T-helper 2 cell treated with Interferon-gamma antibody and Interleukin-4, amounts not matched to agents 5 μg/mL and 100 μg/mL, for 36 hours (primary cell): Measurements from ENCODE around the gene GPR137.
"Not testable (repeated sequence)": the region's sequence is repeated elsewhere in the genome, so short reads cannot be mapped to it uniquely, and the experiment has no call there.

ENCODE experiments used
- DNase-seq: peaks from one replicate; pipeline ENCODE4 v3.0.0; 2021; ENCODE audit warnings: low spot score
- H3K27ac Mint-ChIP-seq: one replicate; pipeline ENCODE4 v1.8.0; 2021; ENCODE audit warnings: mild to moderate bottlenecking, mixed read lengths
- H3K27me3 Mint-ChIP-seq: one replicate; pipeline ENCODE4 v1.8.0; 2021; ENCODE audit warnings: low read depth, mixed read lengths
- H3K36me3 Mint-ChIP-seq: one replicate; pipeline ENCODE4 v1.8.0; 2021; ENCODE audit warnings: low read depth, mixed read lengths
- H3K4me1 Mint-ChIP-seq: one replicate; pipeline ENCODE4 v1.8.0; 2021; ENCODE audit warnings: low read depth, mixed read lengths
- H3K4me3 Mint-ChIP-seq: one replicate; pipeline ENCODE4 v1.8.0; 2022; ENCODE audit warnings: mild to moderate bottlenecking, moderate library complexity, mixed read lengths
- H3K9me3 Mint-ChIP-seq: one replicate; pipeline ENCODE4 v1.8.0; 2021; ENCODE audit warnings: mixed read lengths

The GPR137 gene

GRCh38 chr11:64245797-64246620, 39.6 kb upstream of the GPR137 start:
- DNase-seq = peak; percentile 75
- Mint-ChIP-seq H3K9me3 (no peaks in the 10 kb centered on the region), H3K4me3 (peak overlapping the region; percentile 91), H3K27me3 (no peaks in the 10 kb centered on the region), H3K27ac (peak overlapping the region; percentile 78), H3K4me1 (peaks cover 24% of the 10 kb centered on the region), H3K36me3 (peaks cover 15% of the 10 kb centered on the region)

DNA sequence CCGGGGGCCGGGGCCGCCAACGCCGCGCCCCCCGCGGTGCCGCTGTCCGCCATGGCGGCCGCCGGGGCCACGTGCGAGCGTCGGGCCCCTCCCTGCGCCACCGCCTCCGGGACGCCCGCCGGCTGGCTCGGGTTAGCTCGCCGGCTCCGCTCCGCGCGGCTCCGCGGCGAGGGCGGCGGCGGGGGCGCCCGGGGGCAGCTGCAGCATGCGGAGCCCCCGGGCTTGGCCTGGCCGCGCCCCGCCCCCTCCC, 39.1 kb upstream of the GPR137 start:
- peaks cover 24% of the 10 kb centered on the region for H3K4me1 Mint-ChIP-seq
- peak overlapping the region; percentile 80 for H3K27ac Mint-ChIP-seq

GRCh38 chr11:64246871-64247728, 38.5 kb upstream of the GPR137 start, which contains the start of gene PPP1R14B:
TSS of gene PPP1R14B (minus strand) at chr11:64246943. CDS start at chr11:64246673, 270 bp downstream.
- Mint-ChIP-seq H3K4me3 (peak within 1 kb of the TSS; percentile 91), H3K9me3 (no peaks in the 10 kb centered on the region), H3K27me3 (no peaks in the 10 kb centered on the region), H3K4me1 (peaks cover 27% of the 10 kb centered on the region), H3K27ac (peak within 1 kb of the TSS; percentile 80), H3K36me3 (peaks cover 14% of the 10 kb centered on the region)
- peak; percentile 86 for DNase-seq

More for the DNA sequence above, 39.1 kb upstream of the GPR137 start:
- not testable (repeated sequence) for H3K27me3 Mint-ChIP-seq, DNase-seq, H3K9me3 Mint-ChIP-seq
- Mint-ChIP-seq H3K36me3 (peaks cover 14% of the 10 kb centered on the region), H3K4me3 (peak overlapping the region; percentile 86)

DNA sequence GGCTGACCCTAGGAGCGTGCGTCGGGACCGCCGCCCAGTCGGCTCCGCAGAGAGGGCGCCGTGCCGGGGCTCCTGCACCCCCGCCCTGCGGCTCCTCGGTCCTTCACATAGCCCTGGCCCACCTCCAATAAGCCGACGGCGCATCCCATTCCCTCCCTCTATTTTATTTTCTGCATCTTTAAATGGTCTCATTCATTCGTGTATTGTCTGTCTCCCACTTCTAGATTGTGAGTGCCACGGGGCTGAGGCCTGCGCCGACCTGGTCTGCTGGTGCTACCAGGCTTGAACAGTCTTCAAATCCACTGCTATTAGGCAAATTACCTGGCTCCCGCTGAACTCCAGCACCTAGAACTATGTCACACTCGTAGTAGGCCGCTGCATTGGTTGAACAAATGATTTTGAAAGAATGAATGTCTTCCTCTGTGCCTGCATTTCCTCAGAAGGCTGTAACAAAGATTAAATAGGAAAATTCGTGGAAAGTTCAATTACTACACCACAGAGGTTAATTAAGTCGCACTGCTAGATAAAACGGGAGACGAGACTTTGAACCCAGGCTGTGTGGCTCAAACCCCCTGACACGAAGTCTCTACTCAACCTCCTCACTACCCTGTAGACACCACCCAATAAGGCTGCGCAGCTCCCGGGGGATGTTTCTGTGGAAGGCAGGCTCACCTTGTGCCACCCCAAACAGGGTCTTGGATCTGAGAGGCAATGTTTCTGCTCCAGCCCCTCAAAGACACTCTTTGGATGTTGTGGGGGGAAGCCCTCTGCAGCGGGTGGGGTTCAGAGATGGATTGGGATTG, 37.7 kb upstream of the GPR137 start:
- H3K27me3 Mint-ChIP-seq = no peaks in the 10 kb centered on the region
- DNase-seq = no peak
- peaks cover 27% of the 10 kb centered on the region for H3K4me1 Mint-ChIP-seq
- peak overlapping the region; percentile 67 for H3K4me3 Mint-ChIP-seq
- H3K36me3 Mint-ChIP-seq = peaks cover 12% of the 10 kb centered on the region
- H3K9me3 Mint-ChIP-seq = no peaks in the 10 kb centered on the region
- peak overlapping the region; percentile 38 for H3K27ac Mint-ChIP-seq

GRCh38 chr11:64248578-64248977, 37.1 kb upstream of the GPR137 start:
- Mint-ChIP-seq H3K4me1 (peaks cover 27% of the 10 kb centered on the region), H3K4me3 (no peak overlapping the region), H3K9me3 (no peaks in the 10 kb centered on the region), H3K27me3 (no peaks in the 10 kb centered on the region), H3K36me3 (peaks cover 6% of the 10 kb centered on the region), H3K27ac (no peak overlapping the region)
- no peak for DNase-seq

GRCh38 chr11:64249038-64249437, 36.6 kb upstream of the GPR137 start:
- H3K9me3 Mint-ChIP-seq = no peaks in the 10 kb centered on the region
- no peak for DNase-seq
- H3K36me3 Mint-ChIP-seq = peaks cover 2% of the 10 kb centered on the region
- no peaks in the 10 kb centered on the region for H3K27me3 Mint-ChIP-seq
- no peak overlapping the region for H3K4me3 Mint-ChIP-seq
- no peak overlapping the region for H3K27ac Mint-ChIP-seq
- H3K4me1 Mint-ChIP-seq = peaks cover 25% of the 10 kb centered on the region

DNA sequence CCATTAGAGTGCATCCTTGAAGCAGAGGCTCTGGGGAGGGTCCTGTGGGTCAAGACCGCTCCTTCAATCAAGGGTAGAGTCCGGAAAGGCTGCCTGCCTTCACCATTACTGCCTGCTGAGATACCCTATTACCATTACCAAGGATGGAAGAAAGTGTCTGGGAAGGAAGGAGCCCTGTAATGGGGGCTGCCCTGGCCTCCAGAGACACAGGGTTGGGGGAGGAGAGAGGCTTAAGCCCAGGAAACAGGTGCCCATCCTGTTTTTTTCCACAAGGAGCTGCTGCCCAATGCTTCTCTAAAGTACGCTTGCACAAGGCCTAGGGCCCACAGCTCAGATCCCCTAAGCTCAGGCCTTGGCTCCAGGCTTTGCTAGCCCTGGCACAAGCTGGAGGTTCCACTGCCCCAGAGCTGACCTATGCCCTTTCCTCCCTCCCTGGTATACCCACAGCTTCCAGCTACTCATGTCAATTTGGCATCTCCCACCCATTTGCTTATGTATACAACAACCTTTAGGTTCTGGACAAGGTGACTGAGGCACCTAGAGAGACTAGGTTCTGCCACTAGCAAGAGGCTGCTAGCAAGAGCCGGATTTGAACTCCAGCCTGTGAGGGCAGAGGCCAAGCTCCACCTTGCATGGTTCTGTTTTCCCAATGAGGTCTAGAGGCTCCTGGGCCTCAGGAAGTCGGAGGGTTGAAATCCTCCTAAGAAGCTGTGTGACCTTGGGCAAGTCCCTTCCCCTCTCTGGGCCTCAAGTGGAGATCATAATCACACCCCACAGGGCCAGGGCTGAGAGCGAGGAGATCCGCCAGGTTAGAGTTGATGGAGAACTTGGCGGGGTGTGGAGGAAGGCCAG, 35.9 kb upstream of the GPR137 start:
- Mint-ChIP-seq H3K4me1 (peaks cover 25% of the 10 kb centered on the region), H3K27ac (peak overlapping the region; percentile 7), H3K4me3 (peak overlapping the region; percentile 50), H3K9me3 (no peaks in the 10 kb centered on the region), H3K27me3 (no peaks in the 10 kb centered on the region), H3K36me3 (no peaks in the 10 kb centered on the region)
- DNase-seq = no peak

- no peaks in the 10 kb centered on the region for H3K36me3 Mint-ChIP-seq
- H3K4me3 Mint-ChIP-seq = peak overlapping the region; percentile 83
- no peak overlapping the region for H3K27ac Mint-ChIP-seq
- H3K4me1 Mint-ChIP-seq = peaks cover 25% of the 10 kb centered on the region
- H3K9me3 Mint-ChIP-seq = no peaks in the 10 kb centered on the region
- no peaks in the 10 kb centered on the region for H3K27me3 Mint-ChIP-seq
- no peak for DNase-seq
Observed at GRCh38 chr11:64250415-64251015, 35.1 kb upstream of the GPR137 start.

- Mint-ChIP-seq H3K9me3 (no peaks in the 10 kb centered on the region), H3K4me1 (peaks cover 25% of the 10 kb centered on the region), H3K4me3 (peak within 1 kb of the TSS; percentile 90), H3K27me3 (no peaks in the 10 kb centered on the region), H3K27ac (peak within 1 kb of the TSS; percentile 77), H3K36me3 (no peaks in the 10 kb centered on the region)
- DNase-seq = peak; percentile 59
Observed at GRCh38 chr11:64251016-64251752, 34.5 kb upstream of the GPR137 start, which contains the start of gene PLCB3. TSS of gene PLCB3 (plus strand) at chr11:64251530. CDS start at chr11:64251650, 120 bp downstream.

DNA sequence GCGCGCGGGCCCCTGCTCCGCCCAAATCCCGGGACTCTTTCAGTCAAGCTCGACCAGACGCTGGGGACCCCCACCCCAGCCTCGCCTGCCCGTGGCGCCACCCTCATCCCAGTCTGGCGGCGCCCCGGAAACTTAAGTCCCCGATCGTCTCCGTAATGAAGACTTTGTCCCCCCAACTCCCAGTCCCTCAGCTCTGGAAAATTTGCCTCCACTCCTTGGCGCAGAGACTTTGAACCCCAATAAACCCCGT, 34.0 kb upstream of the GPR137 start:
- H3K36me3 Mint-ChIP-seq = no peaks in the 10 kb centered on the region
- peak overlapping the region; percentile 77 for H3K27ac Mint-ChIP-seq
- H3K27me3 Mint-ChIP-seq = no peaks in the 10 kb centered on the region
- peaks cover 25% of the 10 kb centered on the region for H3K4me1 Mint-ChIP-seq
- peak overlapping the region; percentile 90 for H3K4me3 Mint-ChIP-seq
- DNase-seq = no peak
- H3K9me3 Mint-ChIP-seq = no peaks in the 10 kb centered on the region

- no peak for DNase-seq
- Mint-ChIP-seq H3K4me1 (peaks cover 23% of the 10 kb centered on the region), H3K27ac (peak overlapping the region; percentile 77), H3K9me3 (no peaks in the 10 kb centered on the region), H3K27me3 (no peaks in the 10 kb centered on the region), H3K4me3 (peak overlapping the region; percentile 90), H3K36me3 (no peaks in the 10 kb centered on the region)
Observed at GRCh38 chr11:64252003-64252872, 33.4 kb upstream of the GPR137 start.

- H3K4me3 Mint-ChIP-seq = peak overlapping the region; percentile 24
- no peaks in the 10 kb centered on the region for H3K9me3 Mint-ChIP-seq
- H3K36me3 Mint-ChIP-seq = no peaks in the 10 kb centered on the region
- H3K4me1 Mint-ChIP-seq = peaks cover 19% of the 10 kb centered on the region
- H3K27ac Mint-ChIP-seq = no peak overlapping the region
- H3K27me3 Mint-ChIP-seq = no peaks in the 10 kb centered on the region
- no peak for DNase-seq
Observed at GRCh38 chr11:64253043-64253442, 32.6 kb upstream of the GPR137 start.
